ENCODE measurements around the gene SNX14. TPM values are rescaled to one million over a fixed set of nuclear protein-coding genes. Genes with fewer than 3 reads are reported as not detected.

Gene SNX14
- total and polyA plus RNA-seq, 4 donors = 45.9 to 171 (median 91.3) TPM

GRCh38 chr6:85496856-85497255 lies 96.8 kb downstream of the SNX14 start:
- Histone ChIP-seq H3K9ac (ENCODE audit: insufficient read depth in 1 of 2, low read length in 2 of 2) (no peak overlapping the region), H3K9me3 (ENCODE audit: control insufficient read depth in 4 of 4, insufficient read depth in 3 of 4, low read length in 3 of 4) (no peaks in the 10 kb centered on the region), H3K4me1 (ENCODE audit: control insufficient read depth in 5 of 5, insufficient read depth in 5 of 5, low read length in 5 of 5) (no peaks in the 10 kb centered on the region), H3K4me3 (no peak overlapping the region), H3K36me3 (ENCODE audit: control insufficient read depth in 4 of 4, insufficient read depth in 4 of 4, low read length in 4 of 4) (peaks cover 0 to 2% (median under 1%) of the 10 kb centered on the region in 4 donors), H3K27me3 (ENCODE audit: control insufficient read depth in 3 of 3, insufficient read depth in 3 of 3, low read length in 2 of 3) (no peaks in the 10 kb centered on the region), H3K27ac (ENCODE audit: low read depth in 1 of 2, low read length in 1 of 2) (no peak overlapping the region)
- no peak for TF ChIP-seq CTCF (IDR thresholded peaks at IDR 0.05; ENCODE audit: control extremely low read depth, extremely low read depth)
- ATAC-seq (ENCODE audit: insufficient read depth, low FRiP score) (no peak), DNase-seq (no peak)
- 93 to 96% methylated on average over 5 of the region's 5 CpGs for WGBS, 2 donors

- Histone ChIP-seq H3K9ac (ENCODE audit: insufficient read depth in 1 of 2, low read length in 2 of 2) (no peak overlapping the region), H3K36me3 (ENCODE audit: control insufficient read depth in 4 of 4, insufficient read depth in 4 of 4, low read length in 4 of 4) (peaks cover 0 to 2% (median 0%) of the 10 kb centered on the region in 4 donors), H3K4me3 (no peak overlapping the region), H3K27me3 (ENCODE audit: control insufficient read depth in 3 of 3, insufficient read depth in 3 of 3, low read length in 2 of 3) (no peaks in the 10 kb centered on the region), H3K27ac (ENCODE audit: low read depth in 1 of 2, low read length in 1 of 2) (no peak overlapping the region), H3K9me3 (ENCODE audit: control insufficient read depth in 4 of 4, insufficient read depth in 3 of 4, low read length in 3 of 4) (no peaks in the 10 kb centered on the region), H3K4me1 (ENCODE audit: control insufficient read depth in 5 of 5, insufficient read depth in 5 of 5, low read length in 5 of 5) (no peaks in the 10 kb centered on the region)
- 78 to 80% methylated on average over 8 of the region's 8 CpGs for WGBS, 2 donors
- no peak for DNase-seq
- no peak for TF ChIP-seq CTCF (IDR thresholded peaks at IDR 0.05; ENCODE audit: control extremely low read depth, extremely low read depth)
- ATAC-seq (ENCODE audit: insufficient read depth, low FRiP score) = no peak
Observed at GRCh38 chr6:85496009-85496579, 97.6 kb downstream of the SNX14 start.

- H3K4me3 ChIP-seq = no peak overlapping the region
- no peak overlapping the region for H3K27ac ChIP-seq (ENCODE audit: low read depth in 1 of 2, low read length in 1 of 2)
- DNase-seq (peak in 2 of 3 donors; percentile 10 to 34), ATAC-seq (ENCODE audit: insufficient read depth, low FRiP score) (no peak)
- H3K36me3 ChIP-seq (ENCODE audit: control insufficient read depth in 4 of 4, insufficient read depth in 4 of 4, low read length in 4 of 4) = no peaks in the 10 kb centered on the region
- no peak overlapping the region for H3K9ac ChIP-seq (ENCODE audit: insufficient read depth in 1 of 2, low read length in 2 of 2)
- no peak for TF ChIP-seq CTCF (IDR thresholded peaks at IDR 0.05; ENCODE audit: control extremely low read depth, extremely low read depth)
- no peaks in the 10 kb centered on the region for H3K9me3 ChIP-seq (ENCODE audit: control insufficient read depth in 4 of 4, insufficient read depth in 3 of 4, low read length in 3 of 4)
- H3K4me1 ChIP-seq (ENCODE audit: control insufficient read depth in 5 of 5, insufficient read depth in 5 of 5, low read length in 5 of 5) = no peaks in the 10 kb centered on the region
- WGBS, 2 donors = 57 to 76% methylated on average over 5 of the region's 5 CpGs
- H3K27me3 ChIP-seq (ENCODE audit: control insufficient read depth in 3 of 3, insufficient read depth in 3 of 3, low read length in 2 of 3) = no peaks in the 10 kb centered on the region
Observed at GRCh38 chr6:85494547-85495536, 98.8 kb downstream of the SNX14 start.

All from lung (tissue), 12 donors.